OCI-LY1 (cell line): Measurements from ENCODE around the gene PRR5L.

ENCODE experiments used
- H2AFZ ChIP-seq: fragments of 200-600 bp; sonication (generic), shearing (Covaris generic); 2 replicates; pipeline ENCODE4 v1.6.0; 2014; ENCODE audit warnings: antibody characterized with exemption, mild to moderate bottlenecking, low read length
- H3F3A ChIP-seq: fragments of 200-600 bp; sonication (generic), shearing (Covaris generic); 2 replicates; pipeline ENCODE4 v1.6.0; 2014; ENCODE audit warnings: mild to moderate bottlenecking, antibody characterized with exemption, low read length, moderate library complexity; ENCODE audit not compliant: insufficient read depth
- H3K27ac ChIP-seq: fragments of 200-600 bp; sonication (generic); 2 replicates; pipeline ENCODE4 v1.5.1; 2014; ENCODE audit warnings: low read length, mixed run types, mild to moderate bottlenecking, low read depth; ENCODE audit not compliant: poor library complexity, severe bottlenecking
- H3K27me3 ChIP-seq: fragments of 200-600 bp; sonication (generic); 2 replicates; pipeline ENCODE4 v1.6.0; 2014; ENCODE audit warnings: antibody characterized with exemption, mild to moderate bottlenecking, low read length, moderate library complexity; ENCODE audit not compliant: insufficient read depth
- H3K36me3 ChIP-seq: fragments of 200-600 bp; sonication (generic); 2 replicates; pipeline ENCODE4 v1.6.1; 2014; ENCODE audit warnings: mild to moderate bottlenecking, antibody characterized with exemption, low read length, moderate library complexity, mixed read lengths; ENCODE audit not compliant: insufficient read depth
- H3K4me1 ChIP-seq: fragments of 200-600 bp; sonication (generic); 2 replicates; pipeline ENCODE4 v1.5.1; 2014; ENCODE audit warnings: mild to moderate bottlenecking, low read length, moderate library complexity; ENCODE audit not compliant: insufficient read depth, severe bottlenecking
- H3K4me2 ChIP-seq: fragments of 200-600 bp; sonication (generic), shearing (Covaris generic); 2 replicates; pipeline ENCODE4 v1.6.1; 2014; ENCODE audit warnings: low read length
- H3K4me3 ChIP-seq: fragments of 200-600 bp; sonication (generic); 2 replicates; pipeline ENCODE4 v1.5.1; 2014; ENCODE audit warnings: low read length, low read depth, mild to moderate bottlenecking, mixed read lengths; ENCODE audit not compliant: poor library complexity, severe bottlenecking
- H3K79me2 ChIP-seq: fragments of 200-600 bp; shearing (Covaris generic); 2 replicates; pipeline ENCODE4 v1.6.1; 2016; ENCODE audit warnings: mixed run types, low read length, mixed read lengths; ENCODE audit not compliant: insufficient read depth
- H3K9ac ChIP-seq: fragments of 200-600 bp; sonication (generic), shearing (Covaris generic); 2 replicates; pipeline ENCODE4 v1.6.1; 2014; ENCODE audit warnings: mild to moderate bottlenecking, low read length, mixed read lengths
- H3K9me2 ChIP-seq: fragments of 200-600 bp; sonication (generic), shearing (Covaris generic); 2 replicates; pipeline ENCODE4 v1.6.1; 2014; ENCODE audit warnings: low read depth, mild to moderate bottlenecking, low read length, mixed read lengths
- H3K9me3 ChIP-seq: fragments of 200-600 bp; shearing (Covaris generic); 2 replicates; pipeline ENCODE4 v1.6.1; 2014; ENCODE audit warnings: low read length, mixed read lengths
- H4K20me1 ChIP-seq: fragments of 200-600 bp; sonication (generic), shearing (Covaris generic); 2 replicates; pipeline ENCODE4 v1.6.0; 2016; ENCODE audit warnings: mild to moderate bottlenecking, low read length; ENCODE audit not compliant: insufficient read depth
- EZH2 ChIP-seq: fragments of 200-600 bp; sonication (generic), shearing (Covaris generic); IDR thresholded peaks from 2 replicates; pipeline ENCODE4 v1.8.0; 2017; ENCODE audit warnings: borderline replicate concordance, mixed run types, mild to moderate bottlenecking, antibody characterized with exemption, low read length, moderate library complexity, mixed read lengths
- TF ChIP-seq, protein P1 (sequence below): fragments of 200-600 bp; sonication (generic), shearing (Covaris generic); IDR thresholded peaks from 2 replicates; pipeline ENCODE4 v1.5.1; 2017; ENCODE audit warnings: mild to moderate bottlenecking, antibody characterized with exemption, low read length, moderate library complexity, mixed read lengths

The PRR5L gene

GRCh38 chr11:36333468-36333867, 37.4 kb downstream of the PRR5L start:
- Histone ChIP-seq H3K79me2 (no peaks in the 10 kb centered on the region), H2AFZ (no peak overlapping the region), H3K27ac (no peak overlapping the region), H3K4me2 (no peak overlapping the region), H3K9me2 (no peaks in the 10 kb centered on the region), H3K27me3 (no peaks in the 10 kb centered on the region), H4K20me1 (no peaks in the 10 kb centered on the region), H3K36me3 (no peaks in the 10 kb centered on the region), H3K4me3 (no peak overlapping the region), H3K4me1 (no peaks in the 10 kb centered on the region), H3K9ac (no peak overlapping the region), H3K9me3 (no peaks in the 10 kb centered on the region), H3F3A (no peaks in the 10 kb centered on the region)
- TF ChIP-seq, protein P1, sequence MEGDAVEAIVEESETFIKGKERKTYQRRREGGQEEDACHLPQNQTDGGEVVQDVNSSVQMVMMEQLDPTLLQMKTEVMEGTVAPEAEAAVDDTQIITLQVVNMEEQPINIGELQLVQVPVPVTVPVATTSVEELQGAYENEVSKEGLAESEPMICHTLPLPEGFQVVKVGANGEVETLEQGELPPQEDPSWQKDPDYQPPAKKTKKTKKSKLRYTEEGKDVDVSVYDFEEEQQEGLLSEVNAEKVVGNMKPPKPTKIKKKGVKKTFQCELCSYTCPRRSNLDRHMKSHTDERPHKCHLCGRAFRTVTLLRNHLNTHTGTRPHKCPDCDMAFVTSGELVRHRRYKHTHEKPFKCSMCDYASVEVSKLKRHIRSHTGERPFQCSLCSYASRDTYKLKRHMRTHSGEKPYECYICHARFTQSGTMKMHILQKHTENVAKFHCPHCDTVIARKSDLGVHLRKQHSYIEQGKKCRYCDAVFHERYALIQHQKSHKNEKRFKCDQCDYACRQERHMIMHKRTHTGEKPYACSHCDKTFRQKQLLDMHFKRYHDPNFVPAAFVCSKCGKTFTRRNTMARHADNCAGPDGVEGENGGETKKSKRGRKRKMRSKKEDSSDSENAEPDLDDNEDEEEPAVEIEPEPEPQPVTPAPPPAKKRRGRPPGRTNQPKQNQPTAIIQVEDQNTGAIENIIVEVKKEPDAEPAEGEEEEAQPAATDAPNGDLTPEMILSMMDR = no peak
- TF ChIP-seq EZH2 = no peak

GRCh38 chr11:36333897-36334296, 37.8 kb downstream of the PRR5L start:
- Histone ChIP-seq H3K9me3 (no peaks in the 10 kb centered on the region), H3K79me2 (no peaks in the 10 kb centered on the region), H3K4me3 (no peak overlapping the region), H3K4me2 (no peak overlapping the region), H2AFZ (no peak overlapping the region), H3K27me3 (no peaks in the 10 kb centered on the region), H4K20me1 (no peaks in the 10 kb centered on the region), H3K27ac (no peak overlapping the region), H3K36me3 (no peaks in the 10 kb centered on the region), H3K9me2 (no peaks in the 10 kb centered on the region), H3K4me1 (no peaks in the 10 kb centered on the region), H3K9ac (no peak overlapping the region), H3F3A (no peaks in the 10 kb centered on the region)
- TF ChIP-seq EZH2 = no peak

DNA sequence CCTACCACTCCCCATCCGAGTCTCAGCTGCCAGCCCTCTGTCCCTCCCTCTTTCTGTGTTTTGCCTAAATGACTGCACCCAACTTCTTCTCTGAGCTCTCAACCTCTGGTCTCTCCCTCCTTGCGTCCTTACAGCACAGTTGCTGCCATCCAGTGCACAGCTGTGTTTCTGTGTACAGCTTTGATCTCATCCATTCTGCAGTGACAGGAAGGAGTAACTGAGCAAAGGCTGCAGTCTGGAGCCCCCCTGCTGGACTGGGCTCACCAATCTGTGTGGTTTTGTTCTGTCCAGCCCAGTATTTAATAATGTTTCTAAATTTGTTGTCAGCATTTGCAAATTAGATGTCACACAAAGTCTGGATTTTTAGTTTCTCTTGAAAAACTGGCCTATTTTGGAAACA, 43.8 kb downstream of the PRR5L start:
- Histone ChIP-seq H3K79me2 (no peaks in the 10 kb centered on the region), H3F3A (no peaks in the 10 kb centered on the region), H3K9ac (no peak overlapping the region), H3K36me3 (no peaks in the 10 kb centered on the region), H3K9me3 (no peaks in the 10 kb centered on the region), H3K4me1 (no peaks in the 10 kb centered on the region), H3K9me2 (no peaks in the 10 kb centered on the region), H3K27me3 (no peaks in the 10 kb centered on the region), H3K27ac (no peak overlapping the region), H4K20me1 (no peaks in the 10 kb centered on the region), H2AFZ (no peak overlapping the region), H3K4me2 (no peak overlapping the region), H3K4me3 (no peak overlapping the region)
- TF ChIP-seq EZH2 = no peak
- TF ChIP-seq, protein P1 = no peak

- no peaks in the 10 kb centered on the region for H3K9me2 ChIP-seq
- H3F3A ChIP-seq = no peaks in the 10 kb centered on the region
- H3K27me3 ChIP-seq = no peaks in the 10 kb centered on the region
- no peaks in the 10 kb centered on the region for H3K36me3 ChIP-seq
- H3K9ac ChIP-seq = no peak overlapping the region
- no peak overlapping the region for H3K4me2 ChIP-seq
- H3K9me3 ChIP-seq = no peaks in the 10 kb centered on the region
- H4K20me1 ChIP-seq = no peaks in the 10 kb centered on the region
- H3K4me3 ChIP-seq = no peak overlapping the region
- H3K79me2 ChIP-seq = no peaks in the 10 kb centered on the region
- TF ChIP-seq, protein P1 = no peak
- TF ChIP-seq EZH2 = no peak
- H3K4me1 ChIP-seq = no peaks in the 10 kb centered on the region
- no peak overlapping the region for H3K27ac ChIP-seq
- H2AFZ ChIP-seq = no peak overlapping the region
Observed at GRCh38 chr11:36340897-36341296, 44.8 kb downstream of the PRR5L start.
